ENCODE measurements around the gene SLC5A10.

The SLC5A10 gene

DNA sequence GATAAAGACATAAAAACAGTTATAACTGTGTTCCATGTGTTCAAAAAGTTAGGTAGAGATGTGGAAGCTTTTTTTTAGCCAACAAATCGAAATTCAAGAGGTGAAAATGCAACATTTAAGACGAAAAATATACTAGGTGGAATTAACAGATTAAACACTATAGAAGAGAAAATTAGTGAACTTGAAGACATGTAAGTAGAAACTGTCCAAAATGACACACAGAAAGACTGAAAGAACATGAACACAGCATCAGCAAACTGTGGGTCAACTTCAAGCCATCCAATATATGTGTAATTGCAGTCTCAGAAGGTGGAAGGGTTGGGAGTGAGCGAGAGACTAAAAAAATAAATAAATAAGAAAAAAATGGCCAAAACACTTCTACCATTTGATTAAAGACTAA lies 43.3 kb downstream of the SLC5A10 start:
- H3K27ac ChIP-seq, result no peak overlapping the region
- TF ChIP-seq, protein P1, sequence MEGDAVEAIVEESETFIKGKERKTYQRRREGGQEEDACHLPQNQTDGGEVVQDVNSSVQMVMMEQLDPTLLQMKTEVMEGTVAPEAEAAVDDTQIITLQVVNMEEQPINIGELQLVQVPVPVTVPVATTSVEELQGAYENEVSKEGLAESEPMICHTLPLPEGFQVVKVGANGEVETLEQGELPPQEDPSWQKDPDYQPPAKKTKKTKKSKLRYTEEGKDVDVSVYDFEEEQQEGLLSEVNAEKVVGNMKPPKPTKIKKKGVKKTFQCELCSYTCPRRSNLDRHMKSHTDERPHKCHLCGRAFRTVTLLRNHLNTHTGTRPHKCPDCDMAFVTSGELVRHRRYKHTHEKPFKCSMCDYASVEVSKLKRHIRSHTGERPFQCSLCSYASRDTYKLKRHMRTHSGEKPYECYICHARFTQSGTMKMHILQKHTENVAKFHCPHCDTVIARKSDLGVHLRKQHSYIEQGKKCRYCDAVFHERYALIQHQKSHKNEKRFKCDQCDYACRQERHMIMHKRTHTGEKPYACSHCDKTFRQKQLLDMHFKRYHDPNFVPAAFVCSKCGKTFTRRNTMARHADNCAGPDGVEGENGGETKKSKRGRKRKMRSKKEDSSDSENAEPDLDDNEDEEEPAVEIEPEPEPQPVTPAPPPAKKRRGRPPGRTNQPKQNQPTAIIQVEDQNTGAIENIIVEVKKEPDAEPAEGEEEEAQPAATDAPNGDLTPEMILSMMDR (IDR thresholded peaks at IDR 0.05), result no peak
- DNase-seq (ENCODE audit: low spot score), result no peak
- no peak overlapping the region for H3K4me3 ChIP-seq

GRCh38 chr17:18996458-18996857 lies 44.5 kb downstream of the SLC5A10 start:
- DNase-seq (ENCODE audit: low spot score), result no peak
- TF ChIP-seq, protein P1 (IDR thresholded peaks at IDR 0.05), result no peak
- no peak overlapping the region for H3K27ac ChIP-seq
- no peak overlapping the region for H3K4me3 ChIP-seq

- TF ChIP-seq, protein P1 (IDR thresholded peaks at IDR 0.05), result no peak
- no peak for DNase-seq (ENCODE audit: low spot score)
- no peak overlapping the region for H3K27ac ChIP-seq
Observed at GRCh38 chr17:18997650-18998196, 45.8 kb downstream of the SLC5A10 start.

GRCh38 chr17:18999394-18999793 lies 47.4 kb downstream of the SLC5A10 start:
- TF ChIP-seq, protein P1 (IDR thresholded peaks at IDR 0.05), result no peak
- DNase-seq (ENCODE audit: low spot score), result no peak
- no peak overlapping the region for H3K4me3 ChIP-seq
- H3K27ac ChIP-seq, result no peak overlapping the region

More at GRCh38 chr17:18997650-18998196, 45.8 kb downstream of the SLC5A10 start:
- H3K4me3 ChIP-seq, result no peak overlapping the region

DNA sequence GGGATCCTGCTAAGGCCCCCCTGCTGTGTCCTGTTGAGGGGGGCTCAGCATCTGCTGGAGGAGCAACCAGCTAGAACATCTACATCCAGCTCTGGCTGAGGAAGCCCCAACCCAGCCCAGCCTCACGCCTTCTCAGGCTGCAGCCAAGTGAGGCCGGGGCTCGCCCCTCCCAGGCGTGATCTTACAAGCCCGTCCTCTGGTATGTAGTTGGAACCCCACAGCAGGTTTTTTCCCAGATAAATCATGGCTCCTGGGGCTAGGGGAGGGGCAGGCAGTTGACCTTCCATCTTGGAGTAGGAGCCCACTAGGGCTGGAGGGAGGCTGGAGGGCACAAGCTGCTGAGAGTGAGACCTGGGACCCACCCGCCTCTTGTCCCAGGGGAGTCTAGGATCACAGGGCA lies 47.9 kb downstream of the SLC5A10 start:
- TF ChIP-seq, protein P1 (IDR thresholded peaks at IDR 0.05), result no peak
- no peak overlapping the region for H3K4me3 ChIP-seq
- no peak overlapping the region for H3K27ac ChIP-seq

DNA sequence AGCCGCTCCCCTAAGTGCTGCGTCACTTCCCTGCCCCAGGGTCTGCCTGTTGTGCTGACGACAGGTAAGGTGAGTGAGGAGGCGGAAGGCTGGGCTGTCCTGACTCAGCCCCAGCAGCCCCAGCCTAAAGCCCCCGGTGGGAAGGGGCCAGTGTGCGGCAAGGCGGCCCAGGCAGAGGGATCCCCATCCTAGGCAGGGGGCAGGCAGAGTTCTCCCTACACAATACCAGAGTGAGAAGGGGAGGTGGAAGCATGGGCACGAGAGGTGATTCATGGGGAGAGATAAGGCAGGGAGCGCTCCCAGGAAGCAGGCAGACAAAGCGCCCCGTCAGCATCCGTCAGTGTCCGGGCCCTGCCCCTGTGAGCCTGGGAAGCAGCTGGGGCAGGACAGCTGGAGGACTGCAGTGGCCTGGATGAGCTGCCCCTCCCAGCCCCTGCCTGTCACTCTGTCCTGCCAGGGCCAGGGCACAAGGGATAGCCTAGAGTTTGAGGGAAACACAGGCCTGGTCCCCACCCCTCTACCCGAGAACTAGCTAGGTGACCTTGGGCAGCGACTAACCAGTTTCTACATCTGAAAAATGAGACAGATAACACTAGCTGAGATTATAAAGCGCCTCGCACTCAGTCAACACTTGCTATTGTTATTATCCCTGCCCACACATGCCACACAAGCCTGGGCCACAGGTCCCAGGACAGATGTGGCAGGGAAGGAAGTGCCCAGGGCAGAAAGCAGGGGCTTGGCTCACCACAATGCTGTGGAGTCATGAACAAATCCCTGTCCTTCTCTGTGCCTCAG lies 48.8 kb downstream of the SLC5A10 start:
- Histone ChIP-seq H3K4me3 (no peak overlapping the region), H3K27ac (no peak overlapping the region)
- no peak for DNase-seq (ENCODE audit: low spot score)
- TF ChIP-seq, protein P1 (IDR thresholded peaks at IDR 0.05), result no peak

More for the DNA sequence above, 47.9 kb downstream of the SLC5A10 start:
- no peak for DNase-seq (ENCODE audit: low spot score)
